ENCODE results near the gene DRD5. TPM values are rescaled to one million over a fixed set of nuclear protein-coding genes. Genes with fewer than 3 reads are reported as not detected.

The DRD5 gene
- total RNA-seq, 2 experiments from 2014 or later: not detected

DNA sequence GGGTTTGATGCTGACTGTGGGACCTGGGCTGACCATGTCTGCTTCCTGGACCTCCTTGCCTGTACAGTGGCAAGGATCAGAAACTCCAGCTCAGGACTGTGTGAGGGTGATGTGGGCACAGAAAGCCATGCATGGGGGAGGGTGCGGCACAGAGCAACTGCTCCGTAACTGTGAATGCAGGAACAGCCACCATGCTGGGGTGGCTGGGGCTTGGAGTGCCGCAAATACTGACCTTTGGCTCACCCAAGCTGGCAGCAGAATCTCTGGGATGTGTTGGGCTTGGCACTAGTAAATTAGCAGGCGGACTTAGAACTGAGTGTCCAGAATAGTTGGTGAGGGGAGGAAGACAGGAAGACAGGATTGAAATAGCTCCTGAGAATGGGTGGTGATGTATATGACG lies 52.0 kb downstream of the DRD5 start:
- ChIA-PET POLR2A (no interaction called here), CTCF (no interaction called here)
- Mint-ChIP-seq H3K36me3 (ENCODE audit: low read depth) (no peaks in the 10 kb centered on the region), H3K9me3 (peaks cover 3% of the 10 kb centered on the region), H3K27me3 (peaks cover 39% of the 10 kb centered on the region), H3K4me3 (no peak overlapping the region), H3K27ac (no peak overlapping the region), H3K4me1 (no peaks in the 10 kb centered on the region)
- DNase-seq: no peak

Other genes starting within 250 kb of the DRD5 start
- under 1 TPM; 0.55 to 0.83 TPM for gene SLC2A9, start 239.9 kb downstream of the DRD5 start, total RNA-seq